PFSK-1 (cell line): ENCODE results near the gene EYA2.

ENCODE experiments used
- POLR2AphosphoS5 ChIP-seq: IDR thresholded peaks from 2 replicates; pipeline ENCODE4 v1.6.1; 2012; ENCODE audit warnings: low read depth, mild to moderate bottlenecking, control low read depth, low read length, moderate library complexity
- SIN3A ChIP-seq: IDR thresholded peaks from 2 replicates; pipeline ENCODE4 v1.6.1; 2012; ENCODE audit warnings: mild to moderate bottlenecking, low read length, moderate library complexity, borderline replicate concordance; ENCODE audit not compliant: insufficient read depth
- TAF1 ChIP-seq: IDR thresholded peaks from 2 replicates; pipeline ENCODE4 v1.6.1; 2012; ENCODE audit warnings: low read length, control low read depth, borderline replicate concordance; ENCODE audit not compliant: insufficient read depth
- TF ChIP-seq, protein P1 (sequence below), 2 experiments: IDR thresholded peaks; 2 replicates each; pipeline versions ENCODE4 v1.6.1 to v1.8.0; 2011 to 2012; ENCODE audit warnings: low read depth in 2 of 2, low read length in 2 of 2, control low read depth in 1 of 2, inconsistent platforms in 1 of 2, mild to moderate bottlenecking in 1 of 2, moderate library complexity in 1 of 2; ENCODE audit not compliant: insufficient read depth in 1 of 2

DNA sequence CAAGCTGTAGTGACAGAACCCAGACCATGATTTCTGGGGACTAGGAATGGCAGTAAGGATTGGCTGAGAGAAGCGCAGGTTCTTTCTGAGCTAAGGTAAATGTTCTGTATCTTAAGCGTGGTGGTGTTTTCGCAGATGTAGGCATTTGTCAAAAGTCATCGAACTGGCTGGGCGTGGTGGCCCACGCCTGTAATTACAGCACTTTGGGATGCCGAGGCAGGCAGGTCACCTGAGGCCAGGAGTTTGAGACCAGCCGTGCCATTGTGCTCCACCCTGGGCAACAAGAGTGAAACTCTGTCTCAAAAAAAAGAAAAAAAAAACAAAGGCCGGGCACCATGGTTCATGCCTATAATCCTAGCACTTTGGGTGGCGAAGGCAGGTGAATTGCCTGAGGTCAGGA, 40.7 kb upstream of the EYA2 start:
- no peak for TF ChIP-seq SIN3A
- TF ChIP-seq, protein P1, sequence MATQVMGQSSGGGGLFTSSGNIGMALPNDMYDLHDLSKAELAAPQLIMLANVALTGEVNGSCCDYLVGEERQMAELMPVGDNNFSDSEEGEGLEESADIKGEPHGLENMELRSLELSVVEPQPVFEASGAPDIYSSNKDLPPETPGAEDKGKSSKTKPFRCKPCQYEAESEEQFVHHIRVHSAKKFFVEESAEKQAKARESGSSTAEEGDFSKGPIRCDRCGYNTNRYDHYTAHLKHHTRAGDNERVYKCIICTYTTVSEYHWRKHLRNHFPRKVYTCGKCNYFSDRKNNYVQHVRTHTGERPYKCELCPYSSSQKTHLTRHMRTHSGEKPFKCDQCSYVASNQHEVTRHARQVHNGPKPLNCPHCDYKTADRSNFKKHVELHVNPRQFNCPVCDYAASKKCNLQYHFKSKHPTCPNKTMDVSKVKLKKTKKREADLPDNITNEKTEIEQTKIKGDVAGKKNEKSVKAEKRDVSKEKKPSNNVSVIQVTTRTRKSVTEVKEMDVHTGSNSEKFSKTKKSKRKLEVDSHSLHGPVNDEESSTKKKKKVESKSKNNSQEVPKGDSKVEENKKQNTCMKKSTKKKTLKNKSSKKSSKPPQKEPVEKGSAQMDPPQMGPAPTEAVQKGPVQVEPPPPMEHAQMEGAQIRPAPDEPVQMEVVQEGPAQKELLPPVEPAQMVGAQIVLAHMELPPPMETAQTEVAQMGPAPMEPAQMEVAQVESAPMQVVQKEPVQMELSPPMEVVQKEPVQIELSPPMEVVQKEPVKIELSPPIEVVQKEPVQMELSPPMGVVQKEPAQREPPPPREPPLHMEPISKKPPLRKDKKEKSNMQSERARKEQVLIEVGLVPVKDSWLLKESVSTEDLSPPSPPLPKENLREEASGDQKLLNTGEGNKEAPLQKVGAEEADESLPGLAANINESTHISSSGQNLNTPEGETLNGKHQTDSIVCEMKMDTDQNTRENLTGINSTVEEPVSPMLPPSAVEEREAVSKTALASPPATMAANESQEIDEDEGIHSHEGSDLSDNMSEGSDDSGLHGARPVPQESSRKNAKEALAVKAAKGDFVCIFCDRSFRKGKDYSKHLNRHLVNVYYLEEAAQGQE (IDR thresholded peaks at IDR 0.05; ENCODE audit: insufficient read depth in 1 of 2, low read depth in 2 of 2, low read length in 2 of 2) = no peak
- no peak for TF ChIP-seq POLR2AphosphoS5
- TF ChIP-seq TAF1 = no peak
